Activated CD8-positive, alpha-beta memory T cell treated with anti-CD3 and anti-CD28 coated beads, Interleukin-2, amount 10 ng/mL, durations not matched to agents 7 days and 5 days (primary cell): Measurements from ENCODE around the gene HSBP1. TPM values are rescaled to one million over a fixed set of nuclear protein-coding genes. Genes with fewer than 3 reads are reported as not detected.
A peak's percentile ranks its signal among the peaks of the same experiment; 100 is the strongest.

Experiments
- ATAC-seq: fragments of 150-1000 bp; cut with Tn5 transposase; one replicate; pipeline ENCODE4 v1.10.0; 2021; ENCODE audit warnings: moderate library complexity
- CTCF ChIA-PET: fragments of 350-600 bp; sonication (Branson Sonifier 250); formaldehyde crosslinking; loops from one replicate; lab custom pipeline; 2021; ENCODE audit warnings: antibody characterized with exemption; lab: Charles Lee
- DNase-seq: peaks from one replicate; pipeline ENCODE4 v3.0.0-alpha.2; 2020
- H3K27ac Mint-ChIP-seq: one replicate; pipeline ENCODE4 v1.8.0; 2021; ENCODE audit warnings: mild to moderate bottlenecking, mixed read lengths
- H3K27me3 Mint-ChIP-seq: one replicate; pipeline ENCODE4 v1.8.0; 2021; ENCODE audit warnings: mixed read lengths
- H3K36me3 Mint-ChIP-seq: one replicate; pipeline ENCODE4 v1.8.0; 2021; ENCODE audit warnings: mild to moderate bottlenecking, mixed read lengths
- H3K4me1 Mint-ChIP-seq: one replicate; pipeline ENCODE4 v1.8.0; 2021; ENCODE audit warnings: mixed read lengths
- H3K4me3 Mint-ChIP-seq: one replicate; pipeline ENCODE4 v1.8.0; 2021; ENCODE audit warnings: mild to moderate bottlenecking, moderate library complexity, mixed read lengths
- H3K9me3 Mint-ChIP-seq: one replicate; pipeline ENCODE4 v1.8.0; 2022; ENCODE audit warnings: low read depth, mixed read lengths
- total RNA-seq, 2 experiments: library from RNA; stranded (reverse); gene quantifications; one replicate each; pipeline ENCODE4 v1.2.3, GENCODE V29; 2021

Gene HSBP1
- total RNA-seq, result 10 to 100 TPM; 56.5 to 72.8 TPM

GRCh38 chr16:83807710-83808572 is at the start of gene HSBP1:
Gene HSBP1 (plus strand): TSS chr16:83807978. CDS start chr16:83808077, 99 bp downstream.
- ATAC-seq, result peak; percentile 98
- Mint-ChIP-seq H3K4me1 (peaks cover 32% of the 10 kb centered on the region), H3K27ac (peak within 1 kb of the TSS; percentile 89)

DNA sequence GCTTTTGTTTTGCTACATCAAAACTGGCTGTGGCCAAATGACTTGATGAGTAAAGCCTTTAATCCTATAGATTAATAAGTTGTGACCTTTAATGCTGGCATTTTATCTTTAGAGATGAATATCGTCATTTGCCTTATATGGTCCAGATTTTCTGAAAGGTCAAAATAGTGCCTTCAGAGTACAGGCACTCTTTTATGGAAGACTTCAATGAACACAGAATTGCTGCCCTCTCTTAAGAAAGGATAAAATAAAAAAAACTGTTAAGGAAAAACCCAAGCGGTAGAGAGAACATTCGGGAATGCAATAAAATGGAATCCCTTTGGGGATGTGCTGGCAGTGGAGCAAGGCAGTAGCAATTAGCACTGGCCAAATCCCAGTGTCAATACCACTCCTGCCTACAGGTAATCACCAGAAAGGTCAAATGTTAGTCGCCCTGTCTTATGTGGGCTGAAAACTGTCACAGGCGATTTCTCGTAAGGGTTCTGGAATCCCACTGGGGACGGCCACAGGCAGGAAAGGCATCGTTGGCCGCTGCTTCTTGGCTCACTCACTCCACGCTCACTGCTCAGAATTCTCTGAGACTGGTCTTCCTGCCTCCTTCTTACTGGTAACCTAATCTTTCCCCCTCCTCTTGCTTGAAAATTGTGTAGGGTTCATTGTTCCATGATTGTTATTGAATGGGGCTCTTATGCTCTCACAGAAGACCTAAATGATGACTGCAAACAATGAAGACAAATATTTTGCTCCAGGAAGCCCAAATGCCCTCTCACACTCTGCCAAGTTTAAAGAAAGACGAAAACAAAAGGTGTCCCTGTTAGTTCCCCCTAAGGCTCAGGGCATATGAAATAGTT is 45.4 kb upstream of the HSBP1 start:
- DNase-seq (no peak), ATAC-seq (no peak)
- H3K4me1 Mint-ChIP-seq, result no peaks in the 10 kb centered on the region
- CTCF ChIA-PET, result no interaction called here
- no peak overlapping the region for H3K27ac Mint-ChIP-seq
- no peaks in the 10 kb centered on the region for H3K36me3 Mint-ChIP-seq
- H3K27me3 Mint-ChIP-seq, result peaks cover 8% of the 10 kb centered on the region
- H3K9me3 Mint-ChIP-seq, result no peaks in the 10 kb centered on the region
- no peak overlapping the region for H3K4me3 Mint-ChIP-seq

More at GRCh38 chr16:83807710-83808572, at the start of gene HSBP1:
- CTCF ChIA-PET, result no interaction called here
- H3K9me3 Mint-ChIP-seq, result no peaks in the 10 kb centered on the region
- H3K36me3 Mint-ChIP-seq, result peaks cover 27% of the 10 kb centered on the region
- peak within 1 kb of the TSS; percentile 92 for H3K4me3 Mint-ChIP-seq
- peak; percentile 96 for DNase-seq
- peaks cover 3% of the 10 kb centered on the region for H3K27me3 Mint-ChIP-seq

DNA sequence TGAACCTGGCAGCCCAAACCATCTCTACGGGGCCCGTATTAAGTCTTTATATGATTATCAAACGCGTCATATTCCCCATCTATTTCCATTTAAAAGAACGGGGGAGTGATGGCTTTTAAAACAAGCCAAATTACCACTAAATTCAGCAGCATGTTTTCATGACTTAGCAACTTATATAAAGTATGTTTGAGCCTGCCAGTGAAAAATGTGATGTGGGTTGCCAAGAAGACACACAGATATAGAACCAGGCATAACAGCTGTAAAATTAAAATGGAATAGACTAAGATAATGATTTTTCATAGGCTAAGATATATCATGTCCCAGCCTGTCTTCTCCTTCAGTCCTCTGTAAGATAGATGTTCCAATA is 44.8 kb upstream of the HSBP1 start:
- H3K27me3 Mint-ChIP-seq, result peaks cover 8% of the 10 kb centered on the region
- CTCF ChIA-PET, result no interaction called here

DNA sequence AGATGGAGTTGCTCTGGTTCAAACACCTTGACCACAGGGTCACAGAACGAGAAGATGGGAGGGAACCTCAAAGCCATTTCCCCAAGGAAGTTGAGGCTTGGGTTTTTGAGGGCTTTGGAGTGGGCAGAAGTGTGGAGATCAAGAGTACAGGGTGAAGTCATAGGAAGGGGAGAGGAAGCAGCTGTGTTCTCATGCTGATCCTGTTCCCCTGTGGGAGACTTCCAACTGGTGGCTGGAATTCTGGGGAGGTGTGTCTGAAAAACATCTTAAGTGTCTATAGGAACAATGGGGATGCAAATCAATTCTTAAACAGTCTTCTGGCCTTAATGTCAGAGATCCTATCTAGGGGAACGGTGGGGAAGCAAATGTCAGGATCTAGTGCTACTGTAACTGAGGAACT is 38.8 kb upstream of the HSBP1 start:
- no peak for DNase-seq
- H3K9me3 Mint-ChIP-seq, result no peaks in the 10 kb centered on the region
- ATAC-seq, result no peak
- no peak overlapping the region for H3K4me3 Mint-ChIP-seq
- CTCF ChIA-PET, result no interaction called here
- no peaks in the 10 kb centered on the region for H3K36me3 Mint-ChIP-seq
- no peaks in the 10 kb centered on the region for H3K4me1 Mint-ChIP-seq
- H3K27ac Mint-ChIP-seq, result no peak overlapping the region
- peaks cover 2% of the 10 kb centered on the region for H3K27me3 Mint-ChIP-seq

More for the DNA sequence above, 44.8 kb upstream of the HSBP1 start:
- H3K36me3 Mint-ChIP-seq, result no peaks in the 10 kb centered on the region
- ATAC-seq, result no peak
- H3K4me3 Mint-ChIP-seq, result no peak overlapping the region
- H3K27ac Mint-ChIP-seq, result no peak overlapping the region
- H3K4me1 Mint-ChIP-seq, result no peaks in the 10 kb centered on the region
- H3K9me3 Mint-ChIP-seq, result no peaks in the 10 kb centered on the region
- no peak for DNase-seq

GRCh38 chr16:83769397-83770008 is 38.3 kb upstream of the HSBP1 start:
- no peaks in the 10 kb centered on the region for H3K4me1 Mint-ChIP-seq
- DNase-seq (no peak), ATAC-seq (no peak)
- no peaks in the 10 kb centered on the region for H3K9me3 Mint-ChIP-seq
- no peak overlapping the region for H3K4me3 Mint-ChIP-seq
- no peak overlapping the region for H3K27ac Mint-ChIP-seq
- CTCF ChIA-PET, result no interaction called here
- peaks cover 2% of the 10 kb centered on the region for H3K27me3 Mint-ChIP-seq
- no peaks in the 10 kb centered on the region for H3K36me3 Mint-ChIP-seq

DNA sequence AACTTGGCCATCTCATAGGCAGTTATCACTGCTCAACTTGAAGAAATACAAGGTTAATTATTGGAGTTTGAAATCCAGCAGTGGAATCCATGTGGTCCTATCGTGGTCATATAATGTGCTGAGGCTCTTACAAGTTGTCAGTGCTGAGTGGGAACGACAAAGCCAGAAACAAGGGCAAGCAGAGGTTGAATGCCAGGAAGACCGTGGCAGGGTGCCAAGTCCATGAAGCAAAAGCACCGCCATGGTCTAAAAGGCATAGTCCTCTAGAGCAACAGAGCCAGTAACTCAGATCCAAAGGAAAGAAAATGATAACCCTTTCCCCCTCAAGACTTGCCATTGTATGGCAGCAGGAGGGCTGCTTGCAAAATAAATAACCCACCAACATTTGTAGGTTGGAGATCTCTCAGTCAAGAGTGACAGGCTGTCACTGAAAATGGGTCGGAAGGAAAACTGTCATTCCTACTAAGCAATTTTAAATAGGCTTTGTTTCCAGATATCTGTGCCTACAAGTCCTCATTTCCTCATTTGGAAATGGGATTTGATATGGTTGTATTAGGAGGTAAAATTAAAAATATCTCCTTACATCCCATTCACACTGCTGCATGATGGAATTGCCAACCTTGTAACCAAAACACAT is 36.4 kb upstream of the HSBP1 start:
- no peaks in the 10 kb centered on the region for H3K9me3 Mint-ChIP-seq
- CTCF ChIA-PET, result no interaction called here

GRCh38 chr16:83772806-83773205 is 35.0 kb upstream of the HSBP1 start:
- no peak for ATAC-seq
- CTCF ChIA-PET, result no interaction called here
- no peaks in the 10 kb centered on the region for H3K36me3 Mint-ChIP-seq
- no peaks in the 10 kb centered on the region for H3K9me3 Mint-ChIP-seq
- no peak overlapping the region for H3K27ac Mint-ChIP-seq
- peaks cover 3% of the 10 kb centered on the region for H3K27me3 Mint-ChIP-seq
- no peak for DNase-seq
- no peaks in the 10 kb centered on the region for H3K4me1 Mint-ChIP-seq
- no peak overlapping the region for H3K4me3 Mint-ChIP-seq

More for the DNA sequence above, 36.4 kb upstream of the HSBP1 start:
- Mint-ChIP-seq H3K27ac (no peak overlapping the region), H3K4me3 (no peak overlapping the region), H3K36me3 (no peaks in the 10 kb centered on the region), H3K4me1 (no peaks in the 10 kb centered on the region), H3K27me3 (peaks cover 5% of the 10 kb centered on the region)
- ATAC-seq (no peak), DNase-seq (no peak)

DNA sequence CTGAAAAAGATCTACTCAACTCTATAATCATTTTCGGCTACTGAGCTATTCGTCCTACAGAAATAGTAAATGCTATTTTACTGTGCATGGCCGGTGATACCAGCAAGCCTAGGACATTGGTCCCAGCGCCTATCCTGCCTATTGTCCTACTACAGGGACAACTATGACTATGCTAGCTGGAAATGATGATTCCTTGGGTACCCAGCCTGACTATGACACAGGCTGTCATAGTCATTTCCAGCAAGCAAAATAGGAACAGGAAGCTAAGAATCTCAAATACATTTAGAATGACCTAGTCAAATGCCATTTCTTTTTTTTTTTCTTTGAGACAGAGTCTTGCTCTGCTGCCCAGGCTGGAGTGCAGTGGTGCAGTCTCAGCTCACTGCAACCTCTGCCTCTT is 33.7 kb upstream of the HSBP1 start:
- no peak overlapping the region for H3K4me3 Mint-ChIP-seq
- DNase-seq, result no peak
- CTCF ChIA-PET, result no interaction called here
- no peaks in the 10 kb centered on the region for H3K36me3 Mint-ChIP-seq
- H3K4me1 Mint-ChIP-seq, result no peaks in the 10 kb centered on the region
- H3K9me3 Mint-ChIP-seq, result no peaks in the 10 kb centered on the region
- no peak for ATAC-seq
- H3K27ac Mint-ChIP-seq, result no peak overlapping the region
- H3K27me3 Mint-ChIP-seq, result peaks cover 3% of the 10 kb centered on the region

GRCh38 chr16:83776944-83777343 is 30.8 kb upstream of the HSBP1 start:
- peaks cover 11% of the 10 kb centered on the region for H3K27me3 Mint-ChIP-seq

DNA sequence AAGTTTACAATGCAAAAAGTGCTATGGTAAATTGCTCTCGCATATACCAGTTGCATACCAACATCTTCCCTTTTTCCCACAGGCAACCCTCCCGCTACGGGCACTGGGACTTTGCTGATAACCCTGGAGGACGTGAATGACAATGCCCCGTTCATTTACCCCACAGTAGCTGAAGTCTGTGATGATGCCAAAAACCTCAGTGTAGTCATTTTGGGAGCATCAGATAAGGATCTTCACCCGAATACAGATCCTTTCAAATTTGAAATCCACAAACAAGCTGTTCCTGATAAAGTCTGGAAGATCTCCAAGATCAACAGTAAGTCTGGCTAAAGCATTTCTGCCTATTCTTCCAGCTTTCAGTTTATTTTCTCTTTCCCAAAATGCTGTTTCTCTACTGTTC is 27.9 kb upstream of the HSBP1 start:
- H3K9me3 Mint-ChIP-seq, result no peaks in the 10 kb centered on the region
- H3K27ac Mint-ChIP-seq, result no peak overlapping the region
- ATAC-seq, result no peak
- CTCF ChIA-PET, result no interaction called here
- H3K4me3 Mint-ChIP-seq, result no peak overlapping the region
- H3K27me3 Mint-ChIP-seq, result peaks cover 17% of the 10 kb centered on the region
- H3K4me1 Mint-ChIP-seq, result no peaks in the 10 kb centered on the region
- H3K36me3 Mint-ChIP-seq, result no peaks in the 10 kb centered on the region
- no peak for DNase-seq

More at GRCh38 chr16:83776944-83777343, 30.8 kb upstream of the HSBP1 start:
- no peaks in the 10 kb centered on the region for H3K4me1 Mint-ChIP-seq
- no peaks in the 10 kb centered on the region for H3K9me3 Mint-ChIP-seq
- CTCF ChIA-PET, result no interaction called here
- ATAC-seq, result no peak
- H3K4me3 Mint-ChIP-seq, result no peak overlapping the region
- DNase-seq, result no peak
- H3K27ac Mint-ChIP-seq, result no peak overlapping the region
- no peaks in the 10 kb centered on the region for H3K36me3 Mint-ChIP-seq

GRCh38 chr16:83785455-83785854 is 22.3 kb upstream of the HSBP1 start:
- no peak for DNase-seq
- H3K27ac Mint-ChIP-seq, result no peak overlapping the region
- CTCF ChIA-PET, result no interaction called here

GRCh38 chr16:83789642-83790401 is 18.0 kb upstream of the HSBP1 start:
- H3K4me1 Mint-ChIP-seq, result peaks cover 15% of the 10 kb centered on the region
- ATAC-seq, result no peak
- no peaks in the 10 kb centered on the region for H3K36me3 Mint-ChIP-seq
- H3K27ac Mint-ChIP-seq, result no peak overlapping the region
- H3K27me3 Mint-ChIP-seq, result no peaks in the 10 kb centered on the region
- no peak overlapping the region for H3K4me3 Mint-ChIP-seq
- CTCF ChIA-PET, result no interaction called here
- DNase-seq, result no peak
- no peaks in the 10 kb centered on the region for H3K9me3 Mint-ChIP-seq

More at GRCh38 chr16:83785455-83785854, 22.3 kb upstream of the HSBP1 start:
- Mint-ChIP-seq H3K9me3 (no peaks in the 10 kb centered on the region), H3K4me1 (no peaks in the 10 kb centered on the region), H3K27me3 (peaks cover 13% of the 10 kb centered on the region), H3K4me3 (no peak overlapping the region), H3K36me3 (no peaks in the 10 kb centered on the region)
- ATAC-seq, result no peak
